Osteocyte (in vitro differentiated cells): ENCODE measurements around the gene PLA2G2A. TPM values are rescaled to one million over a fixed set of nuclear protein-coding genes. Genes with fewer than 3 reads are reported as not detected.

Experiments
- DNase-seq: peaks from one replicate; pipeline ENCODE4 v3.0.0; 2021; ENCODE audit warnings: mixed read lengths; ENCODE audit not compliant: unreplicated experiment; ENCODE audit errors: extremely low spot score
- H3K27ac Mint-ChIP-seq: one replicate; pipeline ENCODE4 v1.8.0; 2021; ENCODE audit warnings: mild to moderate bottlenecking, mixed read lengths; ENCODE audit not compliant: unreplicated experiment
- H3K27me3 Mint-ChIP-seq: one replicate; pipeline ENCODE4 v1.8.0; 2021; ENCODE audit warnings: mixed read lengths; ENCODE audit not compliant: unreplicated experiment
- H3K36me3 Mint-ChIP-seq: one replicate; pipeline ENCODE4 v1.8.0; 2021; ENCODE audit warnings: mixed read lengths; ENCODE audit not compliant: unreplicated experiment
- H3K4me1 Mint-ChIP-seq: one replicate; pipeline ENCODE4 v1.8.0; 2021; ENCODE audit warnings: mixed read lengths; ENCODE audit not compliant: unreplicated experiment
- H3K4me3 Mint-ChIP-seq: one replicate; pipeline ENCODE4 v1.8.0; 2021; ENCODE audit warnings: mild to moderate bottlenecking, moderate library complexity, mixed read lengths; ENCODE audit not compliant: unreplicated experiment
- H3K9me3 Mint-ChIP-seq: one replicate; pipeline ENCODE4 v1.8.0; 2021; ENCODE audit warnings: mixed read lengths; ENCODE audit not compliant: unreplicated experiment
- total RNA-seq: library from RNA; stranded (reverse); gene quantifications from 2 replicates; pipeline ENCODE4 v1.2.1, GENCODE V29; 2021
- TF ChIP-seq, protein P1 (sequence below): fragments of 200-600 bp; sonication (generic); IDR thresholded peaks from 2 replicates; pipeline ENCODE4 v1.5.0; 2021; ENCODE audit warnings: antibody characterized with exemption, mild to moderate bottlenecking, moderate library complexity

PLA2G2A gene
- total RNA-seq, 1 donor from 2014 or later = not detected

DNA sequence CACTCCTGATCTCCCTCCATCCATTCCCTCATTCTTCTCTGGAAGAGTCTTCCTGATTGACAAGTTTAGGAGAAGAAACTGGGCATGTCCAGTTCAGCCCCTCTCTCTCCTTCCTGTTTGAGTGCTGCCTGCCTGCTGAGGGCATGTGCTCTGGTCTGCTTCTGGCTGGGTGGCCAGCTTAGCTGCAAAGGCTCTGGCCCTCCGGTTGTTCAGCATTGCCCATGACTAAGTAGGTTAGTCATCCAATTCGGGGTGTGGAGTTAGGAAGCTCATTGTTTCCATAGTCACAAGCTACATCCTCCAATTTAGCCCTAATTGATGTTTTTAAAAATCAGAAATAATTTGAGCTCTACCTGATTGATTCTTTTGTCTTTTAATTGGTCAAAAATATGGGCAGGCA, 30.4 kb downstream of the PLA2G2A start:
- Mint-ChIP-seq H3K4me3 (no peak overlapping the region), H3K27ac (no peak overlapping the region), H3K27me3 (peaks cover 13% of the 10 kb centered on the region), H3K9me3 (no peaks in the 10 kb centered on the region), H3K36me3 (no peaks in the 10 kb centered on the region), H3K4me1 (no peaks in the 10 kb centered on the region)
- TF ChIP-seq, protein P1, sequence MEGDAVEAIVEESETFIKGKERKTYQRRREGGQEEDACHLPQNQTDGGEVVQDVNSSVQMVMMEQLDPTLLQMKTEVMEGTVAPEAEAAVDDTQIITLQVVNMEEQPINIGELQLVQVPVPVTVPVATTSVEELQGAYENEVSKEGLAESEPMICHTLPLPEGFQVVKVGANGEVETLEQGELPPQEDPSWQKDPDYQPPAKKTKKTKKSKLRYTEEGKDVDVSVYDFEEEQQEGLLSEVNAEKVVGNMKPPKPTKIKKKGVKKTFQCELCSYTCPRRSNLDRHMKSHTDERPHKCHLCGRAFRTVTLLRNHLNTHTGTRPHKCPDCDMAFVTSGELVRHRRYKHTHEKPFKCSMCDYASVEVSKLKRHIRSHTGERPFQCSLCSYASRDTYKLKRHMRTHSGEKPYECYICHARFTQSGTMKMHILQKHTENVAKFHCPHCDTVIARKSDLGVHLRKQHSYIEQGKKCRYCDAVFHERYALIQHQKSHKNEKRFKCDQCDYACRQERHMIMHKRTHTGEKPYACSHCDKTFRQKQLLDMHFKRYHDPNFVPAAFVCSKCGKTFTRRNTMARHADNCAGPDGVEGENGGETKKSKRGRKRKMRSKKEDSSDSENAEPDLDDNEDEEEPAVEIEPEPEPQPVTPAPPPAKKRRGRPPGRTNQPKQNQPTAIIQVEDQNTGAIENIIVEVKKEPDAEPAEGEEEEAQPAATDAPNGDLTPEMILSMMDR = no peak
- no peak for DNase-seq

DNA sequence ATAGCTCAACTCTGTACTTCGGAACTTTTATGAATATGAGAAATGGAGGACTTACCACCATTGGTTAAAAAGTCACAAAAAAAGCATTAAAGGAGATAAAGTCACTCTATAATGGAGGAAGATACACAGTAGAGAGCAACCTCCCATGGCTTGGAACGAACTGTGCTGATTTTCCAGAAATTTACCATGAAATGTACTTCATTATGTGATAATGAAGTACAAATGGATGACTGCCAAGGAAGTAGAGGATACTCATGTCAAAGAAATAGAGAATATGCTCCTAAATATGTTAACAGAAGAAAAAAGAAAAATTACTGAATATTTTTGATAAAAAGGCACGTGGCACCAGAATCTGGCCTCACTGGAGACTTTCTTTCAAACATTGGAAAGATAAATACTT, 32.4 kb downstream of the PLA2G2A start:
- H3K27me3 Mint-ChIP-seq = peaks cover 7% of the 10 kb centered on the region
- TF ChIP-seq, protein P1 = no peak
- DNase-seq = no peak
- H3K4me3 Mint-ChIP-seq = no peak overlapping the region
- no peaks in the 10 kb centered on the region for H3K36me3 Mint-ChIP-seq
- no peak overlapping the region for H3K27ac Mint-ChIP-seq
- H3K4me1 Mint-ChIP-seq = no peaks in the 10 kb centered on the region
- no peaks in the 10 kb centered on the region for H3K9me3 Mint-ChIP-seq

DNA sequence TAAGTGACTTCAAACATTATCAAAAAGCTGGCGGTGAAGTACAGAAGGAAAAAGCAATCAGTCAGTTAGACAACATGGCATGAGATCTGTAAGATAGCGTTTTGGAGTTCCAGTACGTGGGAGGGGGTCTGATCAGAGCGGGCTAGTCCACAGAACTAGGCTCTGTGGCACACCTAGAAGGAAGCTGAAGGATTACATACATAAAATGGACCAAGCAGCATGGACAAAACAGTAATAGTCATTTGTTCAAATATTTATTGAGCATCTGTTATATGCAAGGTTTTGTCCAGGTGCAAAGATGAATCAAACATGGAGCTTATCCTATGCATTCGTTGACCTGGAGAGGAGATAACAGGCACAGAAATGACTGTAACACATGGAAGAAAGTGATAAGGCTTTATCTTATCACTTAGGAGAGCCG, 33.1 kb downstream of the PLA2G2A start:
- no peak for DNase-seq
- Mint-ChIP-seq H3K27me3 (peaks cover 7% of the 10 kb centered on the region), H3K4me3 (no peak overlapping the region), H3K9me3 (no peaks in the 10 kb centered on the region), H3K36me3 (no peaks in the 10 kb centered on the region), H3K4me1 (no peaks in the 10 kb centered on the region), H3K27ac (no peak overlapping the region)
- TF ChIP-seq, protein P1 = no peak

DNA sequence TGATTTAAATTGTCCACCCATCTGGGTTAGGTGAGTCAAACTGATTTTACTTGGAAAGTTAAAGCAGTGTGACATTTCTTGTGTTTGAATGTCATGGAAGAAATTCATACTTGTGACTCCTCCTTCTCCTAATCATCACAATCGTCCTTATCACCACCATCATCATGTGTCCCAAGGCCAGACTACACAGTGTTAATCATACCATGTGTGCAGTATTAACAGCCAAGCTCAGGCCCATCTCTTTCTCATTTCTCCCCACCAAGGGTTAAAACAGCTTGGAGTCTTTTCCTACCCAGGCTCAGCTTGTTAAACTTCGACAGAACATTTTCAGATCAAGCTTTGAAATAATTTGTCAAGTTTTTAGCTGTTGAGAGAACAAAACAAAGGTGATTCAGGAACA, 33.5 kb downstream of the PLA2G2A start:
- Mint-ChIP-seq H3K27me3 (peaks cover 7% of the 10 kb centered on the region), H3K4me1 (no peaks in the 10 kb centered on the region), H3K36me3 (no peaks in the 10 kb centered on the region), H3K27ac (no peak overlapping the region), H3K9me3 (no peaks in the 10 kb centered on the region), H3K4me3 (no peak overlapping the region)
- TF ChIP-seq, protein P1 = no peak
- no peak for DNase-seq

DNA sequence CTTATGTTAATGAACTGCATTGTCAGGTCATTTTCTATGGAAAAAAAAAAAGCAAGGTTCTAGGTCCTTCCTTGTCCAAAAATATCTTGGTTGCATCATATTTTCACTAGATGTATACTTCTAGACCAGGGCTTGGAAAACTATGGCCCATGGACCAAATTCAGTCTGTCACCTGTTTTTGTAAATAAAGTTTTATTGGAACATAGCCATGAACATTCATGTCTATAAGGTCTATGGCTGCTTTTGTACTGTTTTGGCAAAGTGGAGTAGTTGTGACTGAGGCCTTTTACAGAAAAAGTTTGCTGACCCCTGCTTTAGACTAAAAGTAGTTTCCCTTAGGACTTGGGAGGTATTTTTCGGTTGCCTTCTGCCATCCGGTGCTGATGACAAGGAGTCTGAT, 36.8 kb downstream of the PLA2G2A start:
- Mint-ChIP-seq H3K27ac (no peak overlapping the region), H3K27me3 (peaks cover 7% of the 10 kb centered on the region), H3K4me3 (no peak overlapping the region), H3K4me1 (no peaks in the 10 kb centered on the region), H3K36me3 (no peaks in the 10 kb centered on the region), H3K9me3 (no peaks in the 10 kb centered on the region)
- TF ChIP-seq, protein P1 = no peak
- no peak for DNase-seq
